Adrenal gland (tissue), 12 donors: ENCODE results near the gene LRP1-AS. TPM values are rescaled to one million over a fixed set of nuclear protein-coding genes. Genes with fewer than 3 reads are reported as not detected.
"Not testable (repeated sequence)": the region's sequence is repeated elsewhere in the genome, so short reads cannot be mapped to it uniquely, and the experiment has no call there.

Experiments used
- DNase-seq, 7 donors: peaks; one replicate each; pipeline ENCODE4 v3.0.0-alpha.2; 2019 to 2020
- H3K27ac ChIP-seq, 5 donors: fragments of 200-600 bp; sonication (generic) in 4 of 5; 1 replicate in 3 of 5; 2 replicates in 2 of 5; pipeline versions ENCODE4 v1.5.1 to v1.8.0; 2016 to 2020; ENCODE audit warnings: mild to moderate bottlenecking in 1 of 5
- H3K27me3 ChIP-seq: fragments of 200-600 bp; 2 replicates; pipeline ENCODE4 v1.8.0; 2021
- H3K36me3 ChIP-seq, 2 donors: fragments of 200-600 bp; replicated peaks in 1 of 2; 1 replicate in 1 of 2; 2 replicates in 1 of 2; pipeline versions ENCODE4 v1.5.1 to v1.8.0; 2018 to 2022
- H3K4me1 ChIP-seq, 2 donors: fragments of 200-600 bp; replicated peaks in 1 of 2; 1 replicate in 1 of 2; 2 replicates in 1 of 2; pipeline versions ENCODE4 v1.5.1 to v1.8.0; 2018 to 2021
- H3K4me3 ChIP-seq, 4 donors: fragments of 200-600 bp; sonication (generic) in 3 of 4; one replicate each; pipeline ENCODE4 v1.5.1; 2016 to 2018
- H3K9me3 ChIP-seq, 3 donors: fragments of 200-600 bp; sonication (generic) in 1 of 3; replicated peaks in 1 of 3; 1 replicate in 2 of 3; 2 replicates in 1 of 3; pipeline versions ENCODE4 v1.5.1 to v1.8.0; 2016 to 2021
- CTCF ChIP-seq, 6 experiments: fragments of 450-650 bp in 4 of 6; fragments of 200-600 bp in 2 of 6; sonication (generic) in 1 of 6; IDR thresholded peaks; 1 replicate in 5 of 6; 2 replicates in 1 of 6; pipeline versions ENCODE4 v1.5.1 to v1.8.0; 2016 to 2021; ENCODE audit warnings: antibody characterized with exemption in 6 of 6, mild to moderate bottlenecking in 2 of 6, moderate library complexity in 1 of 6
- POLR2A ChIP-seq, 2 donors: fragments of 450-650 bp; IDR thresholded peaks; one replicate each; pipeline ENCODE4 v1.6.1; 2017; ENCODE audit warnings: antibody characterized with exemption in 2 of 2, mild to moderate bottlenecking in 2 of 2, moderate library complexity in 1 of 2
- WGBS, 4 donors: extraction: QIAGEN DNeasy Blood & Tissue Kit in 2 of 4; methylation state at CpG; one replicate each; pipeline versions ENCODE4 v1.1.5 to v1.1.7; 2013 to 2017; 5-methylcytosine and 5-hydroxymethylcytosine counted together
- intact Hi-C, 2 donors: fragments of 100-400 bp; cut with DNase I; formaldehyde crosslinking; loops; one replicate each; pipeline versions ENCODE4 v1.14.1 to v1.15.0; 2022 to 2023
- polyA plus RNA-seq, 3 donors: library from polyadenylated mRNA; stranded (reverse); fragments of 200-250 nt in 2 of 3; fragments of 350-450 nt in 1 of 3; fragmentation: Illumina TruSeq in 1 of 3; extraction: RNeasy Lipid Tissue Mini Kit (QIAGEN cat#74804) in 1 of 3; gene quantifications; one replicate each; pipeline ENCODE4 v1.2.3, GENCODE V29; 2013 to 2014
- total RNA-seq, 9 donors: library from RNA; depleted of rRNA in 4 of 9; stranded (reverse); fragments of >200 nt in 4 of 9; fragments of 120-200 nt in 1 of 9; fragmentation: NEBNext Ultra II Directional in 1 of 9; extraction: Animal tissue kit (Norgen Biotek cat#: 25700) in 1 of 9; gene quantifications; one replicate each; pipeline versions ENCODE4 v1.1.0 to v1.2.4, GENCODE V29; 2013 to 2023
- donor health status: healthy with polysubstance abuse.
- donor health status: Bipolar disorder and iron deficiency.
- donor health status: DM: yes; HTN: yes; CAD: no.
- donor health status: DM: no; HTN: no; CAD: no.
- donor health status: DM: no; HTN: no; CAD: no.
- donor health status: DM: yes; HTN: yes; CAD: no.

LRP1-AS gene
- total and polyA plus RNA-seq, 12 donors = not detected

- Histone ChIP-seq H3K27me3 (no peaks in the 10 kb centered on the region), H3K4me1 (peaks cover 4 to 14% of the 10 kb centered on the region in 2 donors), H3K36me3 (no peaks in the 10 kb centered on the region), H3K9me3 (no peaks in the 10 kb centered on the region), H3K27ac (no peak overlapping the region), H3K4me3 (no peak overlapping the region)
- peak; percentile 93 to 97 (median 96) for TF ChIP-seq CTCF (IDR thresholded peaks at IDR 0.05)
- no peak for TF ChIP-seq POLR2A (IDR thresholded peaks at IDR 0.05)
- WGBS, 4 donors = 14 to 19% (median 17%) methylated on average over 10 of the region's 10 CpGs
- DNase-seq = peak; percentile 69 to 91 (median 81)
- intact Hi-C loops = loop anchor here in 1 of 2 donors (2.0 kb wide), 1 partner anchor 54 kb away; no protein-coding TSS in a partner anchor
Measured at GRCh38 chr12:57124261-57124877, 23.1 kb downstream of the LRP1-AS start.

- Histone ChIP-seq H3K9me3 (no peaks in the 10 kb centered on the region), H3K4me1 (peaks cover 4 to 13% of the 10 kb centered on the region in 2 donors), H3K27ac (no peak overlapping the region), H3K27me3 (no peaks in the 10 kb centered on the region), H3K36me3 (no peaks in the 10 kb centered on the region), H3K4me3 (no peak overlapping the region)
- WGBS, 4 donors = 30 to 48% (median 42%) methylated on average over 2 of the region's 2 CpGs
- TF ChIP-seq POLR2A (IDR thresholded peaks at IDR 0.05) = no peak
- TF ChIP-seq CTCF (IDR thresholded peaks at IDR 0.05) = no peak
- intact Hi-C loops = loop anchor here in 1 of 2 donors (2.0 kb wide), 1 partner anchor 55 kb away; no protein-coding TSS in a partner anchor
- DNase-seq = no peak
Measured at GRCh38 chr12:57123813-57124212, 23.6 kb downstream of the LRP1-AS start.

GRCh38 chr12:57120718-57121117 lies 26.7 kb downstream of the LRP1-AS start:
- H3K4me1 ChIP-seq, H3K4me3 ChIP-seq, H3K27ac ChIP-seq, intact Hi-C loops, H3K9me3 ChIP-seq, H3K36me3 ChIP-seq, H3K27me3 ChIP-seq, DNase-seq: not testable (repeated sequence)
- 82 to 90% (median 87%) methylated on average over 10 to 11 of the region's 11 CpGs for WGBS, 4 donors

GRCh38 chr12:57119294-57120085 lies 27.9 kb downstream of the LRP1-AS start:
- WGBS, 4 donors = 89 to 94% (median 91%) methylated on average over 5 of the region's 5 CpGs
- DNase-seq = no peak
- Histone ChIP-seq H3K4me1 (peaks cover 0 to 6% of the 10 kb centered on the region in 2 donors), H3K4me3 (no peak overlapping the region), H3K27me3 (no peaks in the 10 kb centered on the region), H3K27ac (peak overlapping the region in 1 of 5 donors; percentile 54), H3K9me3 (no peaks in the 10 kb centered on the region), H3K36me3 (no peaks in the 10 kb centered on the region)
- TF ChIP-seq POLR2A (IDR thresholded peaks at IDR 0.05) (no peak), CTCF (IDR thresholded peaks at IDR 0.05) (no peak)
- intact Hi-C loops = no loop called here
